CD4-positive, alpha-beta T cell (primary cell): Measurements from ENCODE around the gene ZNF577. TPM values are rescaled to one million over a fixed set of nuclear protein-coding genes. Genes with fewer than 3 reads are reported as not detected.

Experiments
- ATAC-seq: fragments of 200-7000 bp; cut with Tn5 transposase; one replicate; pipeline ENCODE4 v1.10.0; 2022; ENCODE audit warnings: mild to moderate bottlenecking; ENCODE audit not compliant: poor library complexity
- CTCF ChIA-PET: fragments of 350-600 bp; sonication (Branson Sonifier 250); formaldehyde crosslinking; loops from one replicate; lab custom pipeline; 2021; ENCODE audit warnings: antibody characterized with exemption, inconsistent platforms; lab: Charles Lee
- POLR2A ChIA-PET: fragments of 350-600 bp; sonication (Branson Sonifier 250); formaldehyde crosslinking; loops from one replicate; lab custom pipeline; 2021; ENCODE audit warnings: antibody characterized with exemption, inconsistent platforms; lab: Charles Lee
- DNase-seq, 14 experiments: peaks; one replicate each; pipeline ENCODE4 v3.0.0-alpha.2; 2013 to 2020; ENCODE audit warnings: mixed read lengths in 2 of 14
- H3K27ac ChIP-seq, 2 donors: one replicate each; pipeline versions ENCODE4 v1.5.1 to v1.7.0; 2013; ENCODE audit warnings: low read length in 2 of 2, low read depth in 1 of 2, mild to moderate bottlenecking in 1 of 2
- H3K27me3 ChIP-seq, 2 experiments: 1 replicate in 1 of 2; 2 replicates in 1 of 2; pipeline versions ENCODE4 v1.6.1 to v1.7.0; 2013; ENCODE audit warnings: low read length in 2 of 2, control low read depth in 1 of 2, mild to moderate bottlenecking in 1 of 2, moderate library complexity in 1 of 2; ENCODE audit not compliant: insufficient read depth in 2 of 2, control insufficient read depth in 1 of 2
- H3K36me3 ChIP-seq: one replicate; pipeline ENCODE4 v1.6.1; 2013; ENCODE audit warnings: low read length, control low read depth; ENCODE audit not compliant: insufficient read depth
- H3K4me1 ChIP-seq: one replicate; pipeline ENCODE4 v1.6.1; 2013; ENCODE audit warnings: low read length, control low read depth; ENCODE audit not compliant: insufficient read depth
- H3K4me3 ChIP-seq: one replicate; pipeline ENCODE4 v1.5.1; 2013; ENCODE audit warnings: mild to moderate bottlenecking, low read length, moderate library complexity
- H3K9me3 ChIP-seq, 2 experiments: 1 replicate in 1 of 2; 2 replicates in 1 of 2; pipeline versions ENCODE4 v1.6.1 to v1.7.0; 2013; ENCODE audit warnings: low read length in 2 of 2, mild to moderate bottlenecking in 2 of 2, control low read depth in 1 of 2, moderate library complexity in 1 of 2; ENCODE audit not compliant: control insufficient read depth in 1 of 2, insufficient read depth in 1 of 2
- H3K27ac Mint-ChIP-seq: one replicate; pipeline ENCODE4 v1.8.0; 2020; ENCODE audit warnings: mixed read lengths
- H3K27me3 Mint-ChIP-seq: one replicate; pipeline ENCODE4 v1.8.0; 2021; ENCODE audit warnings: mixed read lengths
- H3K36me3 Mint-ChIP-seq: one replicate; pipeline ENCODE4 v1.8.0; 2021; ENCODE audit warnings: low read depth, mixed read lengths
- H3K4me1 Mint-ChIP-seq: one replicate; pipeline ENCODE4 v1.8.0; 2021; ENCODE audit warnings: low read depth, mixed read lengths
- H3K4me3 Mint-ChIP-seq: one replicate; pipeline ENCODE4 v1.8.0; 2020; ENCODE audit warnings: mild to moderate bottlenecking, mixed read lengths
- H3K9me3 Mint-ChIP-seq: one replicate; pipeline ENCODE4 v1.8.0; 2020; ENCODE audit warnings: mixed read lengths
- intact Hi-C, 2 experiments: fragments of 100-400 bp; cut with DNase I in 1 of 2; cut with micrococcal nuclease in 1 of 2; formaldehyde crosslinking; loops; one replicate each; pipeline versions ENCODE4 v1.15.1 to v1.9.0; 2023 to 2025; cut with DNase I, micrococcal nuclease
- total RNA-seq, 174 experiments: library from RNA in 2 of 174; stranded (reverse) in 2 of 174; gene quantifications; one replicate each; pipeline ENCODE4 v1.2.3 and lab custom pipeline; 2021 to 2026
- TF ChIP-seq, protein P1 (sequence below): fragments of 200-600 bp; IDR thresholded peaks from one replicate; pipeline ENCODE4 v1.8.0; 2022; ENCODE audit warnings: antibody characterized with exemption, mild to moderate bottlenecking

ZNF577 gene
- total RNA-seq, 2 experiments from 2014 or later, result 8.0 to 10.3 TPM

DNA sequence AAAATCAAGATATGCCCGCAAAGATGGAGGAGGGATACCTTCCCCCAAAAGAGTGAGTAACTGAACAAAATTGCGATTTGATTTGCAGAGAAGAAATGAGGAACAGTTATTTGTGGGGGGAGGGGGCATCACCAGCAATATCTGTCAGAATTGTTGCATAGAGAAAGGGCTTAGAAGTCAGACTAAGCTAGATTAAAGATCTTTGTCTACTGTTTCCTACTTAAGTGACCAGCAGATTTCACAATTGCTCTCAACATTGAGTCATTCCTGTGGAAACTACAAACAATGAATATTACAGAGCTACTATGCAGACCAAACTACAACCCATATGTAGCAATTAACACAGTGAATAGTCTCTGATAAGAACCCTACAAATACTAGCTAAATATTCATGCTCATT, 65.4 kb downstream of the ZNF577 start:
- H3K4me1 Mint-ChIP-seq, result no peaks in the 10 kb centered on the region
- intact Hi-C loops, result no loop called here
- no peak overlapping the region for H3K27ac Mint-ChIP-seq

DNA sequence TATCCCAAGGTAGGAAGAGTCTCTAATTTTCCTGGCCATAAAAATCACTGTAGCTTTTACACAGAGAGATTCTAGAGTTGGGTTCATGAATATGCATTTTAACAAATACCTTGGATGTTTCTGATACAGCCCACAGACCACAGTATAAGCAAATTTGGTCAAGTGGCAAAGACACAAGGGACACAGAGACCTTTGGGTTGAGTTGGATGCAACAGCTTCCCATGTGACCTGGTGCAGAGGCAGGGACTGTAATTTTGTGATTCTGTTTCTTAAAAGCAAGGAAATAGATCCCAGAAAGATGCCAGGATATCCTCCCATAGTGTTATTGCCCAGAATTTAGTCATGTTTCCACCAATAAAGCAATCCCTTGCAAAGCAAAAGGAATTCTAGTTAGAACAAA, 65.8 kb downstream of the ZNF577 start:
- intact Hi-C loops, result no loop called here
- Mint-ChIP-seq H3K36me3 (peaks cover 1% of the 10 kb centered on the region), H3K27ac (no peak overlapping the region), H3K4me3 (no peak overlapping the region), H3K4me1 (no peaks in the 10 kb centered on the region), H3K27me3 (peaks cover 8% of the 10 kb centered on the region), H3K9me3 (peaks cover 30% of the 10 kb centered on the region)
- ATAC-seq (no peak), DNase-seq (no peak)
- Histone ChIP-seq H3K27ac (no peak overlapping the region), H3K9me3 (peaks cover 14 to 30% of the 10 kb centered on the region in 2 experiments), H3K36me3 (no peaks in the 10 kb centered on the region), H3K4me3 (no peak overlapping the region), H3K27me3 (no peaks in the 10 kb centered on the region), H3K4me1 (no peaks in the 10 kb centered on the region)
- CTCF ChIA-PET, result no interaction called here
- TF ChIP-seq, protein P1, sequence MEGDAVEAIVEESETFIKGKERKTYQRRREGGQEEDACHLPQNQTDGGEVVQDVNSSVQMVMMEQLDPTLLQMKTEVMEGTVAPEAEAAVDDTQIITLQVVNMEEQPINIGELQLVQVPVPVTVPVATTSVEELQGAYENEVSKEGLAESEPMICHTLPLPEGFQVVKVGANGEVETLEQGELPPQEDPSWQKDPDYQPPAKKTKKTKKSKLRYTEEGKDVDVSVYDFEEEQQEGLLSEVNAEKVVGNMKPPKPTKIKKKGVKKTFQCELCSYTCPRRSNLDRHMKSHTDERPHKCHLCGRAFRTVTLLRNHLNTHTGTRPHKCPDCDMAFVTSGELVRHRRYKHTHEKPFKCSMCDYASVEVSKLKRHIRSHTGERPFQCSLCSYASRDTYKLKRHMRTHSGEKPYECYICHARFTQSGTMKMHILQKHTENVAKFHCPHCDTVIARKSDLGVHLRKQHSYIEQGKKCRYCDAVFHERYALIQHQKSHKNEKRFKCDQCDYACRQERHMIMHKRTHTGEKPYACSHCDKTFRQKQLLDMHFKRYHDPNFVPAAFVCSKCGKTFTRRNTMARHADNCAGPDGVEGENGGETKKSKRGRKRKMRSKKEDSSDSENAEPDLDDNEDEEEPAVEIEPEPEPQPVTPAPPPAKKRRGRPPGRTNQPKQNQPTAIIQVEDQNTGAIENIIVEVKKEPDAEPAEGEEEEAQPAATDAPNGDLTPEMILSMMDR, result no peak
- POLR2A ChIA-PET, result no interaction called here

More for the DNA sequence above, 65.4 kb downstream of the ZNF577 start:
- CTCF ChIA-PET, result no interaction called here
- Mint-ChIP-seq H3K36me3 (peaks cover 5% of the 10 kb centered on the region), H3K9me3 (peaks cover 34% of the 10 kb centered on the region), H3K4me3 (no peak overlapping the region), H3K27me3 (peaks cover 8% of the 10 kb centered on the region)
- H3K4me1 ChIP-seq, result no peaks in the 10 kb centered on the region
- peaks cover 14 to 34% of the 10 kb centered on the region in 2 experiments for H3K9me3 ChIP-seq
- no peaks in the 10 kb centered on the region for H3K27me3 ChIP-seq
- no peak overlapping the region for H3K27ac ChIP-seq
- no peaks in the 10 kb centered on the region for H3K36me3 ChIP-seq
- TF ChIP-seq, protein P1, result no peak
- POLR2A ChIA-PET, result no interaction called here
- DNase-seq, result peak in 2 of 14 experiments; percentile 49 to 61
- H3K4me3 ChIP-seq, result no peak overlapping the region
- no peak for ATAC-seq

DNA sequence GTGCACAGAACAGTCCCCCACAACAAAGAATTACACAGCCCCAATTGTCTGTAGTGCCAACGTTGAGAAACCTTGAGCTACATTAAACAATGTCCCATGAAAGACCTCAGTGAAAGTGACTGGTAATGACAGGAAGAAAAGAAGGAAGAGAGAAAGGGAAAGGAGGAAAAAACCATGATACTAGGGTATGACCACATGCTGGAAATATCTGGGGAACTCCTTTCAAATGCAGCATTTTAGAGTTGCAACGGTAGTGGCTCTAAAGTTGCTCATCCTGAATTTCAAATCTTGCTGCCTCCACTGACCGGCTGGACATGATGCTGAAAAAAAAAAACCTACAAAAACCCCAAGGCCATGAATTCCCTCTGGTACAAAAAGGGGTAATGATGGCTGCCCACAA, 66.3 kb downstream of the ZNF577 start:
- Histone ChIP-seq H3K27ac (no peak overlapping the region), H3K4me1 (no peaks in the 10 kb centered on the region), H3K4me3 (no peak overlapping the region), H3K9me3 (peaks cover 14 to 25% of the 10 kb centered on the region in 2 experiments), H3K36me3 (no peaks in the 10 kb centered on the region), H3K27me3 (no peaks in the 10 kb centered on the region)
- ATAC-seq (no peak), DNase-seq (peak in 2 of 14 experiments; percentile 26 to 40)
- ChIA-PET POLR2A (no interaction called here), CTCF (no interaction called here)
- H3K4me1 Mint-ChIP-seq, result no peaks in the 10 kb centered on the region
- intact Hi-C loops, result no loop called here
- no peaks in the 10 kb centered on the region for H3K36me3 Mint-ChIP-seq
- no peak overlapping the region for H3K27ac Mint-ChIP-seq
- TF ChIP-seq, protein P1, result no peak
- peaks cover 26% of the 10 kb centered on the region for H3K9me3 Mint-ChIP-seq
- H3K27me3 Mint-ChIP-seq, result peaks cover 8% of the 10 kb centered on the region
- H3K4me3 Mint-ChIP-seq, result no peak overlapping the region

Other genes with a start within 250 kb of the ZNF577 start
- gene SIGLEC14, start 241.1 kb downstream of the ZNF577 start, total RNA-seq, result 1 to 10 TPM in 1 of 2 experiments, under 1 TPM in 1; 0.87 to 1.3 TPM
- gene SPACA6, start 194.6 kb downstream of the ZNF577 start, total RNA-seq, result 1 to 10 TPM; 2.8 to 3.6 TPM
- gene HAS1, start 164.0 kb downstream of the ZNF577 start, total RNA-seq, result not detected
- 1 to 10 TPM; 1.2 to 1.9 TPM for gene FPR1, start 136.1 kb downstream of the ZNF577 start, total RNA-seq
- not detected for gene FPR2, start 126.8 kb downstream of the ZNF577 start, total RNA-seq
- gene FPR3, start 92.8 kb downstream of the ZNF577 start, total RNA-seq, result not detected
- gene ZNF649, start 17.1 kb upstream of the ZNF577 start, total RNA-seq, result 10 to 100 TPM; 13.0 to 13.2 TPM
- 1 to 10 TPM in 1 of 2 experiments, under 1 TPM in 1; 0.67 to 1.3 TPM for gene ZNF613, start 39.5 kb upstream of the ZNF577 start, total RNA-seq
- gene ZNF350, start 98.9 kb upstream of the ZNF577 start, total RNA-seq, result 10 to 100 TPM; 37.6 to 39.2 TPM
- 1 to 10 TPM; 8.9 to 9.2 TPM for gene ZNF615, start 120.3 kb upstream of the ZNF577 start, total RNA-seq
- gene ZNF614, start 140.4 kb upstream of the ZNF577 start, total RNA-seq, result 10 to 100 TPM in 1 of 2 experiments, 1 to 10 TPM in 1; 9.7 to 10.5 TPM
- gene ZNF432, start 160.9 kb upstream of the ZNF577 start, total RNA-seq, result 10 to 100 TPM; 16.3 to 19.2 TPM
- 10 to 100 TPM; 20.0 TPM for gene ZNF841, start 207.8 kb upstream of the ZNF577 start, total RNA-seq